Measurements from ENCODE around the gene PAXX. TPM values are rescaled to one million over a fixed set of nuclear protein-coding genes. Genes with fewer than 3 reads are reported as not detected.
A peak's percentile ranks its signal among the peaks of the same experiment; 100 is the strongest.

Gene PAXX, protein sequence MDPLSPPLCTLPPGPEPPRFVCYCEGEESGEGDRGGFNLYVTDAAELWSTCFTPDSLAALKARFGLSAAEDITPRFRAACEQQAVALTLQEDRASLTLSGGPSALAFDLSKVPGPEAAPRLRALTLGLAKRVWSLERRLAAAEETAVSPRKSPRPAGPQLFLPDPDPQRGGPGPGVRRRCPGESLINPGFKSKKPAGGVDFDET
- 30.5 TPM for polyA plus RNA-seq (2013, experiment 1 of 2)
- polyA plus RNA-seq (2013, experiment 2 of 2): 31.0 TPM

DNA sequence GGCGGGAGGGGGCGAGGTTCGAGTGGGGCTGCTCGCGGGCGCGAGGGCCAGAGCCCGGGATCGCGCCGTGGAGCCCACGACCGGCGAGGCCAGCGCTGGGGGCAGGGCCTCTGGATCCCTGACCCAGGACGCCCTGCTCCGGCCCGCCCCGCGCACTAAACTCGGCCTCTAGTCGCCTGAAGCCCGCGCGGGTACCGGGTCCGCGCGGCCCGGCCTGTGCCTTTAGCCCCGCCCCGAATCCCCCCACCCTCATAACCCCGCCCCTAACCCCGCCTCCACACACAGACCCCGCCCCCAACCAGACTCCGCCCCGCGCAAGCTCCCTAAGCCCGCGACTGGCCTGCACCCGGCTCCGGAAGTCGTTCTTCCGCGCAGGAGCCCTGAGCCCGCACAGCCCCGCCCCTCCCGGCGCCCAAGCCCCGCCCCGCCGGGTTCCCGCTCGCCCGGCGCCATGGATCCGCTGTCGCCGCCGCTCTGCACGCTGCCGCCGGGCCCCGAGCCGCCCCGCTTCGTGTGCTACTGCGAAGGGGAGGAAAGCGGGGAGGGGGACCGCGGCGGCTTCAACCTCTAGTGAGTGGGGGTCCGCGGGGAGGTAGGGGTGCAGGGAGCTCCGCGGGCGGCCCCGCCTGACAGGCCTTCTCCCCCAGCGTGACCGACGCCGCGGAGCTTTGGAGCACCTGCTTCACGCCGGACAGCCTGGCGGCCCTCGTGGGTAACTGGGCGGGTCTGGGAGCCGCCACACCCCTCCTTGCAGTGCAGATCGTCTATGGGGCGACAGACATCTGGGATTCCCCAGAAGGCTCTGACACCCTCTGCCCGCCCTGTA, at the start of gene PAXX:
PAXX (plus strand) TSS at position 430 of the 826 bp plus-strand sequence; CDS start at position 452, 22 bp downstream.
- peak within 1 kb of the TSS; percentile 91 for H3K4me2 ChIP-seq (ENCODE audit: low read length)
- no peak within 1 kb of the TSS for H4K5ac ChIP-seq (ENCODE audit: low read length)
- peak within 1 kb of the TSS; percentile 54 for H3K18ac ChIP-seq (ENCODE audit: low read length)
- WGBS (ENCODE audit: extremely low coverage, insufficient coverage, low lambda C conversion rate): no CpG with 5 or more reads among the region's 92 CpGs
- H3K4me1 ChIP-seq (ENCODE audit: control insufficient read depth, low read depth, low read length): peaks cover under 1% of the 10 kb centered on the region
- peak; percentile 92 for DNase-seq
- peak within 1 kb of the TSS; percentile 95 for H3K56ac ChIP-seq (ENCODE audit: low read length)
- H3K27ac ChIP-seq (ENCODE audit: low read depth, low read length): no peak within 1 kb of the TSS
- H2BK120ac ChIP-seq (ENCODE audit: low read depth, low read length): no peak within 1 kb of the TSS
- H3K4ac ChIP-seq (ENCODE audit: low read depth, low read length): peak within 1 kb of the TSS; percentile 74
- H3K36me3 ChIP-seq (ENCODE audit: control insufficient read depth, insufficient read depth, low read length): no peaks in the 10 kb centered on the region
- H3K4me3 ChIP-seq (ENCODE audit: low read length): peak within 1 kb of the TSS; percentile 80
- H3K79me2 ChIP-seq (ENCODE audit: control insufficient read depth, insufficient read depth, low read length): no peaks in the 10 kb centered on the region
- H3K79me1 ChIP-seq (ENCODE audit: low read length): peaks cover 4% of the 10 kb centered on the region
- H3K23ac ChIP-seq (ENCODE audit: low read length): peak within 1 kb of the TSS; percentile 89
- H3K9ac ChIP-seq (ENCODE audit: low read length): peak within 1 kb of the TSS; percentile 93
- H2AK5ac ChIP-seq (ENCODE audit: low read length): no peak within 1 kb of the TSS
- no peaks in the 10 kb centered on the region for H3K27me3 ChIP-seq (ENCODE audit: insufficient read depth, low read length, poor library complexity)
- H2BK15ac ChIP-seq (replicated peaks; ENCODE audit: low read depth): no peak within 1 kb of the TSS
- no peak within 1 kb of the TSS for H4K8ac ChIP-seq (ENCODE audit: low read depth, low read length)
- H2BK5ac ChIP-seq (ENCODE audit: low read length): no peak within 1 kb of the TSS

DNA sequence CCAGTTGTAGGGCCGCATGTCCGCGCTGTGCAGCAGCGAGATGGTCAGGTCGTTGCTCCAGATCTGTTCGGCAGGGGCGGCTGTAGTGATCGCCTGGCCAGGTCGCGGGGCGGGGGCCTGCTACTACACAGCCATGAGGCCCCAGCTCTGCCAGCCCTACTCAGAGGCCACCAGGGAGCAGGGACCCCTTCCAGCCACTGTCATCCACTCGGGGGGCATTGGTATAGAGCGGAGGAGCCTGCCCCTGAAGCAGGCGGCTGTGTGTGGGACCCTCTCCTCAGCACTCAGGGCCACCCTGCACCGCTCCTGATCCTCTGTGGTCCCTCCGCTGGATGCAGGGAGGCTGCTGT, 49.4 kb upstream of the PAXX start:
- no peak overlapping the region for H2AK5ac ChIP-seq (ENCODE audit: low read length)
- DNase-seq: no peak

DNA sequence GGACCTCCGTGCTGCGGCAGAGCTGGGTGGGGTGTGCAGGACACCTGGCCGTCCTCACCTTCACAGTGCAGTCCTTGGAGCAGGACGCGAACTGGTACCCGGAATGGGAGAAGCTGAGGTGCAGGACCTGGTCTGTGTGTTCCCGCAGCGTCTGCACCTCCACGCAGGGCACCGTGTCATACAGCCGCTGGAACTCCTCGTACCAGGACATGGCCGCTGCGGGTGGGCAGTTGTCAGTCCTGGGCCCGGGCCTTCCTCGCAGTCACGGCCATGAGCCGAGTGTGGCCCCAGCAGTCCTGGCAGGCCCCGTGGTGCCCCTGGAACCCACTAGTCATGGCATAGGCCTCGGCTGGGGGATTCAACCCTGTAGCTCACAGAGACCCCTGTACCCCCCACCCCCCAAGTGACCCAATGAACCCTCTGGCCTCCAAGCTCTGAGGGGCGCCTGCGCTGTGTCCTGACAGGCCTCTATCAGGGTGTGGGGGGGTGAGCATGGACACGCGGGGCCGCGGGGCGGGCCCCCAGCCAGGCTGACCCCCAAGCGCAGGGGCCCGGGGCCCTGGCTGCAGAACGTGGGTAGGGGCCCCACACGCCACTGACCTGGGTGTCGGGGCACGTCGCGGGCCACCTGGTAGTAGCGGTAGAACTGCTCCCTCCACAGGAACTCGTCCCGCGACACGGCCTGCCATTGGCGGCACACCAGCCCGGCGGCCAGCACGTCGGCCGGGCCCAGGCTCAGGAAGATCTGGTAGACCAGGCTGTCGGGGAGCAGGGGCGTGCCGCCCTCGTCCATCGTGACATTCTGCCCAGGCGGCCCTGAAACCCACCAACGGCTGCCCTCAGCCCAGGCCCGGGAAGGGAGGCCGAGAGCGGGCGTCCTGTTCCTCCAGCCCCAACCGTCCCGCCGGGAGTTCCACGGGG, 48.7 kb upstream of the PAXX start:
- peak overlapping the region; percentile 74 for H3K27ac ChIP-seq (ENCODE audit: low read depth, low read length)

More for the DNA sequence above, 49.4 kb upstream of the PAXX start:
- Histone ChIP-seq H2BK15ac (replicated peaks; ENCODE audit: low read depth) (no peak overlapping the region), H3K36me3 (ENCODE audit: control insufficient read depth, insufficient read depth, low read length) (peaks cover 8% of the 10 kb centered on the region), H3K27ac (ENCODE audit: low read depth, low read length) (no peak overlapping the region), H3K4me3 (ENCODE audit: low read length) (no peak overlapping the region), H3K9ac (ENCODE audit: low read length) (no peak overlapping the region), H3K79me1 (ENCODE audit: low read length) (peaks cover 2% of the 10 kb centered on the region), H3K4me2 (ENCODE audit: low read length) (no peak overlapping the region), H3K18ac (ENCODE audit: low read length) (no peak overlapping the region), H3K27me3 (ENCODE audit: insufficient read depth, low read length, poor library complexity) (no peaks in the 10 kb centered on the region), H3K79me2 (ENCODE audit: control insufficient read depth, insufficient read depth, low read length) (peaks cover 3% of the 10 kb centered on the region), H2BK120ac (ENCODE audit: low read depth, low read length) (no peak overlapping the region), H3K4me1 (ENCODE audit: control insufficient read depth, low read depth, low read length) (no peaks in the 10 kb centered on the region), H3K4ac (ENCODE audit: low read depth, low read length) (no peak overlapping the region), H2BK5ac (ENCODE audit: low read length) (no peak overlapping the region), H4K8ac (ENCODE audit: low read depth, low read length) (no peak overlapping the region), H4K5ac (ENCODE audit: low read length) (no peak overlapping the region), H3K23ac (ENCODE audit: low read length) (no peak overlapping the region), H3K56ac (ENCODE audit: low read length) (peak overlapping the region; percentile 94)
- no CpG with 5 or more reads among the region's 16 CpGs for WGBS (ENCODE audit: extremely low coverage, insufficient coverage, low lambda C conversion rate)

DNA sequence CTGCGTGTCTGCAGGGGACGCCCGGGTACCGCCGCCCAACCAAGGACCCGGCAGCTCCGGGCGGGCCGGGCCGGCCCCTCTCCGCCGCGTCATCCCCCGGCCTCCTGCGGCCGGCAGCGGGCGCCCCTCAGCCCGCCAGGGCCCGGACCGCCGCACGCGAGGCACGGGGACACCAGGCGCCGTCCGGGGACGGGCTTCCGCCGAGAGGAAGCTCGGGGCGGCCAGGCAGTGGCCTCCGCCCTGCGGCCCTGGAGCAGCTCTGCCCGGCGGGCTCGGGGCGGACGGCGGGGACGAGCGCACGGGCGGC, 48.1 kb upstream of the PAXX start:
- Histone ChIP-seq H3K27me3 (ENCODE audit: insufficient read depth, low read length, poor library complexity) (no peaks in the 10 kb centered on the region), H4K5ac (ENCODE audit: low read length) (no peak overlapping the region), H3K18ac (ENCODE audit: low read length) (peak overlapping the region; percentile 57), H3K27ac (ENCODE audit: low read depth, low read length) (peak overlapping the region; percentile 74), H3K4ac (ENCODE audit: low read depth, low read length) (peak overlapping the region; percentile 39), H2BK5ac (ENCODE audit: low read length) (no peak overlapping the region), H3K79me1 (ENCODE audit: low read length) (peaks cover 2% of the 10 kb centered on the region), H4K8ac (ENCODE audit: low read depth, low read length) (no peak overlapping the region), H3K9ac (ENCODE audit: low read length) (peak overlapping the region; percentile 94), H3K4me2 (ENCODE audit: low read length) (peak overlapping the region; percentile 81), H3K23ac (ENCODE audit: low read length) (peak overlapping the region; percentile 99), H2BK120ac (ENCODE audit: low read depth, low read length) (peak overlapping the region; percentile 16), H3K4me3 (ENCODE audit: low read length) (peak overlapping the region; percentile 47), H3K4me1 (ENCODE audit: control insufficient read depth, low read depth, low read length) (no peaks in the 10 kb centered on the region), H3K36me3 (ENCODE audit: control insufficient read depth, insufficient read depth, low read length) (peaks cover 8% of the 10 kb centered on the region), H3K56ac (ENCODE audit: low read length) (peak overlapping the region; percentile 94), H3K79me2 (ENCODE audit: control insufficient read depth, insufficient read depth, low read length) (peaks cover 3% of the 10 kb centered on the region), H2AK5ac (ENCODE audit: low read length) (no peak overlapping the region), H2BK15ac (replicated peaks; ENCODE audit: low read depth) (no peak overlapping the region)
- DNase-seq: peak; percentile 54
- no CpG with 5 or more reads among the region's 45 CpGs for WGBS (ENCODE audit: extremely low coverage, insufficient coverage, low lambda C conversion rate)

More for the DNA sequence above, 48.7 kb upstream of the PAXX start:
- H3K79me1 ChIP-seq (ENCODE audit: low read length): peaks cover 2% of the 10 kb centered on the region
- no peak overlapping the region for H2BK5ac ChIP-seq (ENCODE audit: low read length)
- no peak overlapping the region for H4K5ac ChIP-seq (ENCODE audit: low read length)
- peak overlapping the region; percentile 57 for H3K18ac ChIP-seq (ENCODE audit: low read length)
- H3K23ac ChIP-seq (ENCODE audit: low read length): no peak overlapping the region
- peak; percentile 39 for DNase-seq
- H3K4ac ChIP-seq (ENCODE audit: low read depth, low read length): peak overlapping the region; percentile 39
- peaks cover 3% of the 10 kb centered on the region for H3K79me2 ChIP-seq (ENCODE audit: control insufficient read depth, insufficient read depth, low read length)
- no peak overlapping the region for H4K8ac ChIP-seq (ENCODE audit: low read depth, low read length)
- WGBS (ENCODE audit: extremely low coverage, insufficient coverage, low lambda C conversion rate): no CpG with 5 or more reads among the region's 61 CpGs
- H3K36me3 ChIP-seq (ENCODE audit: control insufficient read depth, insufficient read depth, low read length): peaks cover 8% of the 10 kb centered on the region
- H3K4me2 ChIP-seq (ENCODE audit: low read length): peak overlapping the region; percentile 81
- H3K56ac ChIP-seq (ENCODE audit: low read length): peak overlapping the region; percentile 94
- no peaks in the 10 kb centered on the region for H3K27me3 ChIP-seq (ENCODE audit: insufficient read depth, low read length, poor library complexity)
- H2BK120ac ChIP-seq (ENCODE audit: low read depth, low read length): no peak overlapping the region
- H3K4me3 ChIP-seq (ENCODE audit: low read length): peak overlapping the region; percentile 47
- H3K9ac ChIP-seq (ENCODE audit: low read length): peak overlapping the region; percentile 94
- H2BK15ac ChIP-seq (replicated peaks; ENCODE audit: low read depth): no peak overlapping the region
- no peaks in the 10 kb centered on the region for H3K4me1 ChIP-seq (ENCODE audit: control insufficient read depth, low read depth, low read length)
- no peak overlapping the region for H2AK5ac ChIP-seq (ENCODE audit: low read length)

DNA sequence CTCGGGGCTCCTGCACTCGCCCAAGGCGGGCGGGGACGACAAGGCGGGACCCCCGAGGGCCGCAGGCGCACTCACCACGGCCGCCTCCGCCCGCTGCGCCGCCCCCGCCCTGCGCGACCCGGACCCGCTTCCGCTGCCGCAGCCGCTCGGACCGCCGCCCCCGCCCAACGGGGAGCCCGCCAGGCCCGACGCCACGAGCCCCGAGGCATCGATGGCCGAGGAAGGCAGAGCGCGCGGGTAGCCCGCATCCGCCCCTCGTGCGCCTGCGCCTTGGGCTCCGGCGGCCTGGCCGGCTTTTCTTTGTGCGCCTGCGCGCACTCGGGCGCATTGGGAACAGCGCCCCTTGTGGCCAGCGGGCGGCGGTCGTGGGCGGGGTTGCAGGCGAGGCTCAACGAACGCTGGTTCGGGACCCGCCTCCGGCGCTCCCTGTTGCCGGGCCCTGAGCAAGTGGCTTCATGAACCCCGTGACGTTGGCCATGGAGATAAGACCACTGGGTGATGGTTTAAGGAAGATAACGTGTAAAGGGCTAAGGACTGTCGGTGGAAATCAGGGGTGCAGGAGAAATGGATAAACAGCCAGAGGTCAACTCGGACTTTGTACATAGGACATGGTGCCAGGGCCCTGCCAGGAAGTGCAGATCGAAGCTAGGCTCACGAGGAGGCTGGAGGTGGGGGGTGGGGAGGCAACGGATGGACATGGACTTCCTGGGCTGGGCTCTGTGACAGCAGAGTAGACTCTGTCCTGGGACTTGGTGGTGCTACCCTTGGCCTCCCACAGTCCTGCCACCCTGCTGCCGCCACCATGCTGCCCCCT, 47.5 kb upstream of the PAXX start, which contains the start of the genes C8G and FBXW5:
C8G (plus strand) TSS at position 725 of the 814 bp plus-strand sequence; CDS start at position 803, 78 bp downstream.
FBXW5 (minus strand) TSS at position 220 of the 814 bp plus-strand sequence. CDS start 655 bp downstream, outside the sequence.
- WGBS (ENCODE audit: extremely low coverage, insufficient coverage, low lambda C conversion rate): no CpG with 5 or more reads among the region's 74 CpGs
- Histone ChIP-seq H3K56ac (ENCODE audit: low read length) (peak within 1 kb of the TSS; percentile 94), H2BK5ac (ENCODE audit: low read length) (no peak within 1 kb of the TSS), H3K4me3 (ENCODE audit: low read length) (peak within 1 kb of the TSS; percentile 47), H3K4me2 (ENCODE audit: low read length) (peak within 1 kb of the TSS; percentile 81), H2BK15ac (replicated peaks; ENCODE audit: low read depth) (no peak within 1 kb of the TSS), H3K9ac (ENCODE audit: low read length) (peak within 1 kb of the TSS; percentile 94), H3K18ac (ENCODE audit: low read length) (peak within 1 kb of the TSS; percentile 57), H2BK120ac (ENCODE audit: low read depth, low read length) (peak within 1 kb of the TSS; percentile 16), H3K27ac (ENCODE audit: low read depth, low read length) (peak within 1 kb of the TSS; percentile 74), H3K79me2 (ENCODE audit: control insufficient read depth, insufficient read depth, low read length) (peaks cover 3% of the 10 kb centered on the region), H3K4me1 (ENCODE audit: control insufficient read depth, low read depth, low read length) (no peaks in the 10 kb centered on the region), H2AK5ac (ENCODE audit: low read length) (no peak within 1 kb of the TSS), H3K36me3 (ENCODE audit: control insufficient read depth, insufficient read depth, low read length) (peaks cover 5% of the 10 kb centered on the region), H3K27me3 (ENCODE audit: insufficient read depth, low read length, poor library complexity) (no peaks in the 10 kb centered on the region), H3K4ac (ENCODE audit: low read depth, low read length) (peak within 1 kb of the TSS; percentile 39), H3K79me1 (ENCODE audit: low read length) (peaks cover 2% of the 10 kb centered on the region), H4K5ac (ENCODE audit: low read length) (no peak within 1 kb of the TSS), H4K8ac (ENCODE audit: low read depth, low read length) (no peak within 1 kb of the TSS), H3K23ac (ENCODE audit: low read length) (peak within 1 kb of the TSS; percentile 99)
- peak; percentile 94 for DNase-seq
